AG09309 (cell line): Measurements from ENCODE around the gene DNAH17.

ENCODE experiments used
- DNase-seq: peaks from one replicate; pipeline ENCODE4 v3.0.0-alpha.2; 2010; ENCODE audit warnings: low read depth
- H3K4me3 ChIP-seq: 2 replicates; pipeline ENCODE4 v1.5.1; 2011; ENCODE audit warnings: mild to moderate bottlenecking, low read depth, low read length, moderate library complexity; ENCODE audit not compliant: control insufficient read depth
- TF ChIP-seq, protein P1 (sequence below): IDR thresholded peaks from 2 replicates; pipeline ENCODE4 v1.5.1; 2011; ENCODE audit warnings: mild to moderate bottlenecking, low read depth, low read length, inconsistent platforms; ENCODE audit not compliant: insufficient read depth, control insufficient read depth; ENCODE audit errors: missing control alignments

Gene DNAH17

DNA sequence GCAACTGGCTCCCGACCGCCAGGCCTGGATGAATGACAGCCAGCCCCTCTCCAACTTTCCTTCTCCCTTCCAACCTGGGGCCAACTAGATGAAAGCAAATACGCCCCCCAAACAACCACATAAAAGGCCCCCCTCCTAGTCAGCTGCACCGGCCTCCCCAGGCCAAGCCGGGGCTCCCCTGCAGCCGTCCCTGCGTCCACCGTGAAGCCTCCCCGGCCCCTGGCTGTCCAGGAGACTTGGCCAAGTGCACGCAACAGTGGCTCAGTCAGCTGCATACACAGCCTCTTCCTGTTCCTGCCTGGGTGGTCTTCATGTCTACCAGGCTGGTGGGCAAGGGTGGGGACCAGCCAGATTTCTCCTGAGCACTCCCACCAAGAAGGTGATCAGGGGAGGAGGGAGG, 16.0 kb downstream of the DNAH17 start:
- TF ChIP-seq, protein P1, sequence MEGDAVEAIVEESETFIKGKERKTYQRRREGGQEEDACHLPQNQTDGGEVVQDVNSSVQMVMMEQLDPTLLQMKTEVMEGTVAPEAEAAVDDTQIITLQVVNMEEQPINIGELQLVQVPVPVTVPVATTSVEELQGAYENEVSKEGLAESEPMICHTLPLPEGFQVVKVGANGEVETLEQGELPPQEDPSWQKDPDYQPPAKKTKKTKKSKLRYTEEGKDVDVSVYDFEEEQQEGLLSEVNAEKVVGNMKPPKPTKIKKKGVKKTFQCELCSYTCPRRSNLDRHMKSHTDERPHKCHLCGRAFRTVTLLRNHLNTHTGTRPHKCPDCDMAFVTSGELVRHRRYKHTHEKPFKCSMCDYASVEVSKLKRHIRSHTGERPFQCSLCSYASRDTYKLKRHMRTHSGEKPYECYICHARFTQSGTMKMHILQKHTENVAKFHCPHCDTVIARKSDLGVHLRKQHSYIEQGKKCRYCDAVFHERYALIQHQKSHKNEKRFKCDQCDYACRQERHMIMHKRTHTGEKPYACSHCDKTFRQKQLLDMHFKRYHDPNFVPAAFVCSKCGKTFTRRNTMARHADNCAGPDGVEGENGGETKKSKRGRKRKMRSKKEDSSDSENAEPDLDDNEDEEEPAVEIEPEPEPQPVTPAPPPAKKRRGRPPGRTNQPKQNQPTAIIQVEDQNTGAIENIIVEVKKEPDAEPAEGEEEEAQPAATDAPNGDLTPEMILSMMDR: no peak
- H3K4me3 ChIP-seq: no peak overlapping the region
- no peak for DNase-seq

DNA sequence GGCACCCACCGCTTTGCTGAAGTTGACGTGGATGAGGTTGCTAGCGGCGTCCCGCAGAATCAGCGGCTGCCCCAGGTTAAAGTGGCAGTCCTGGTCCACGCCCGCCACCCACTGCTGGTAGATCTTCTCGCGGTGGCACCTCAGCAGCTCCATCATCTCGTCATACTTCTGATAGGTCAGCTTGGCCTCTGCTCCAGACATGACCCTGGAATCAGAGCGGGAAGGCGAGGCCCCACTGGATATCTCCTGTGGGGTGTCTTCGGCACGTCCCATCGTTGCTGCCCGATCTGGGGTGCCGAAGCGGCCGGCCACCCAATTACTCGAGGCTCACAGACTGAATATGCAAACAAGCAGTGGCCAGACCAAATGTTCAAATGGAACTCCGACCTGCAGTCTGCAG, 16.5 kb downstream of the DNAH17 start:
- TF ChIP-seq, protein P1: no peak
- DNase-seq: no peak
- H3K4me3 ChIP-seq: no peak overlapping the region

DNA sequence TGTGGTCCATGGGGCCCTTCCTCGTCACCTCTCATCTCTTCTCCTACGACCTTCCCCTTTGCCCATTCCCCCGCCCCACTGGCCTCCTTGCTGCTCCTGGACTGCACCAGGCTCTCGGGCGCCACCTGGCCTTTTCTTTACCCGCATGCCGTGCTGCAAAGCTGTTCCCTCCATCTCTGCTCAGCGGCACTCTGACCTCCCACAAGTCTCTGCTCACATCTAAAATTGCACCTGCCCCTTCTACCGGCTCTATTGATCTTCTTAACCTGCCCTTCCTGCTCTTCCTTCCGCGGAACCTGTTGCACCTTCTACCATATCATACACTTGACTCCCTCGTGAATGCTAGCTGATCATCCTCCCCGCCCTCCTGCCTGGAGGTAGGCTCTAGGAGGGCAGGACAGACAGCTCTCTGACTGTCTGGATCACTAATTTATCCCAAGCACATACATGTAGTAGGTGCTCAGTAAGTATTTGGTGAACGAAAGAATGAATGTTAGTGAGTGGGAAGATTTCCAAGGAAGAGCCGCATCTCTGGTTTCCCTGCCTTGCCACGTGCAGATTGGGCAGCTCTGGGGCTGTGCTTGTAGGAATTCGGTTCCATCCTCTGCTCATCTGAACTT, 17.3 kb downstream of the DNAH17 start:
- TF ChIP-seq, protein P1: no peak
- no peak overlapping the region for H3K4me3 ChIP-seq
- no peak for DNase-seq

DNA sequence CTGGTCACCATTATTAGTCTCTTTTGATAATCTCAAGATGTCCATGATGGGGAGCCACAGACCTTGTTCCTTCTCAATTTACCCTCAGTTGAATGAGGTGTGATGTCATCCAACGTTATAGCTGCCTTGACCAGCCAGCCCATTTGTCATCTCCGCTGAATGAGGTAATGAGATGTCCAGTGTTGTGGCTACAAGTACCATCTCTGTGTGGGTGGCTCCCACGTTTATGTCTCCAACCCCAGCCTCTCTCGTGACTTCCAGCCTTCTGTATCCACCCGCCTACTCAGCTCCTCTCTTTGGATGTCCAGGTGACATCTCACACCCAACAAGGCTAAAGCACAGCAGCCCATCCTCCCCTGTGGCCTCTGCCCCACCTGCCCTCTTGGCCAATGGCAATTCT, 18.2 kb downstream of the DNAH17 start:
- TF ChIP-seq, protein P1: no peak
- H3K4me3 ChIP-seq: no peak overlapping the region
- no peak for DNase-seq

DNA sequence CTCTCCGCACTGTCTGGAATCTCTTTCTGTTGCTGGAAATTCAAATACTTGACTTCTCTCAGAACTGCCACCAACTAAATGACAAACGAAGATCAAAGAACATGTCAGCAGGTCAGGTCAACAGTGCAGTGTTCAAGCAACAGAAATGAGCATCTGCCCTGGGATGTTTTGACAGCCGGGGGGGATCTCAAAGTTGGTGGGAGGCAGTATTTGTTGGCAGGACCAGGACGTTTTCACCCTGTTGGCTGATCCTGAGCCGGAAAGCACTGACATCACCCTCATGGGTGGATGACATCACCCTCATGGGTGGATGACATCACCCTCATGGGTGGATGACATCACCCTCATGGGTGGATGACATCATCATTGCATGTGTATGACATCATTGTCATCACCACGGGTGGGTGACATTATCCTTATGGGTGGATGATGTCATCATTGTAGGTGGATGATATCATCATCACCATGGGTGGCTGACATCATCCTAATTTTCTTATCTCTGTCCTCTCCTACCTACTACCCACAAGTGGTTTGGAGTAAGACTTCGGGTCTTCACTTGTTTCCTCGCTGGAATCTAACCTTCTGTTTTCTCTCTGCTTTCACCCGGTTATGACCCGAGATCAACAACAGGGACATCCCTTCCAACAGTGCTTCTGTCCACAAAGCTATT, 18.9 kb downstream of the DNAH17 start:
- no peak for DNase-seq

DNA sequence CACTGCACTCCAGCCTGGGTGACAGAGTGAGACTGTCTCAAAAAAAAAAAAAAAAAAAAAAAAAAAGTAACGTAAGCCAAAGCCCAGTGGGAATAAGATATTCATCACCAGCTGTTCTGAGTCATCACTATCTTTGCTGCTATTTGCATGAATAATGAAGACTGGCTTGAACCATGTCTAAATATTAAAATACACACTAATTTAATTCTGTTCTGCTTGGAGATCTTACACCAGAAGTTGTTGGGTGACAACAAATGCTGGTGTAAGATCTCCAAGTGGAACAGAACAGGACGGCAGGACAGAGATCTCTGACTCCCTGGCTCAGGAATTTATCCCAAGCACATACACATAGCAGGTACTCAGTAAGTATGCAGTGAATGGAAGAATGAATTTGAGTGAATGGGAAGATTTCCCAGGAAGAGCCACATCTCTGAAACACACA, 19.6 kb downstream of the DNAH17 start:
- H3K4me3 ChIP-seq: no peak overlapping the region
- TF ChIP-seq, protein P1: no peak
- DNase-seq: peak; percentile 45

More for the DNA sequence above, 18.9 kb downstream of the DNAH17 start:
- no peak overlapping the region for H3K4me3 ChIP-seq
- TF ChIP-seq, protein P1: no peak

DNA sequence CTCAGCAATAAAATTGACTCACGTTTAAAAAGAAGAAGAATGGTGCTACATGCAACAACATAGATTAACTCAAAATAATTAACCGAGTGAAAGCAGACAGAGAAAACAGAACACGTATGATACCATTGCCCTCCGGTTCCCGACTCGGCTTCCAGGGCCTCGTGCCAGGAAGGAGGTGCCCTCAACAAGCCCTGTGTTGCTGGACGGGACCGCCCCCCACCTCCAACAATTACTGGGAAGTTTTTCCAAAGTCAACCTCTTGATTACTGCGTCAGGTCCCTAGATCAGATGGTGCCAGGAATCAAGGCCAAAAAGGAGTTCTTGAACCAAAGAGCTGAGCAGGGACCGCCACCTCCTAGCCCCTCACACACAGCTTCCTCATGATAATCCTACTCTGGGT, 20.4 kb downstream of the DNAH17 start:
- TF ChIP-seq, protein P1: no peak
- no peak overlapping the region for H3K4me3 ChIP-seq
- no peak for DNase-seq
